Activated gamma-delta T cell treated with Interleukin-2 at 50 U/mL for 16 hours (primary cell): Measurements from ENCODE around the gene KCNK4.

Source experiments
- DNase-seq: peaks from one replicate; pipeline ENCODE4 v3.0.0-alpha.2; 2020

KCNK4 gene

DNA sequence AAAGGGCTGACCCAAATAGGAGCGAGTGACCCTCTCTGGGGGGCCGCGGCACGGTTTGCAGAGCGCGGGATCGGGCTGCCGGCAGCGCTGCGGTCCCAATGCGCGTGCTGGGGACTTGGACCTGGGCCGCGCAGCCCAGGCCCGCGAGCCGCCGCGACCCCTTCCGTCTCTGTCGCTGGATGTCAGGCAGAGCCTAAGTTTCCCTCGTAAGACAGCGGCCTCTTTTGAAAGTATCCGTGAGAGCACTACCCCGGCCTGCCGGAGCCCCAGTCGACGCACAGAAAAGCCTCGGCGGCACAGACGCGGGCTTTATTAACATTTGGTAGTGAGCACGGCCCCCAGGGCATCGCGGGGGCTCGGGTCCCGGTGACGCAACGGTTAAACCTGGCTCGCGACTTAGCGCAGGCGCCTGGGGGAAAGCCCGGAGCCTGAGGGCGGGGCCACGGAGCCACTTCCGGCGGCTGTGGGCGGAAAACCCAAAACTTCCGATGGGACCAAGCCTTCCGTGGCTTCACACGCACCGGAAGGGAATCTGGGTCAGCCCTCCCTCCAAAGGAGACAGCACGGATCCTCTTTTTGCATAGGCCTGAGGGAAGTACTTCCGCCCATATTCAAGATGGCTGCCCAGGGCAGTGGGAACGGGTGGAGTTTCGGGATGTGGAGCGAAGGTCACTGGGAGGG lies 21.4 kb upstream of the KCNK4 start:
- DNase-seq: peak; percentile 97

- DNase-seq: no peak
These were observed 15.9 kb upstream of the KCNK4 start for GRCh38 chr11:64275031-64275800.

- DNase-seq: no peak
These were observed 15.3 kb upstream of the KCNK4 start for GRCh38 chr11:64275841-64276240.

GRCh38 chr11:64276653-64277431 lies 14.3 kb upstream of the KCNK4 start:
- DNase-seq: no peak

- DNase-seq: no peak
These were observed 12.4 kb upstream of the KCNK4 start for GRCh38 chr11:64278576-64279190.

DNA sequence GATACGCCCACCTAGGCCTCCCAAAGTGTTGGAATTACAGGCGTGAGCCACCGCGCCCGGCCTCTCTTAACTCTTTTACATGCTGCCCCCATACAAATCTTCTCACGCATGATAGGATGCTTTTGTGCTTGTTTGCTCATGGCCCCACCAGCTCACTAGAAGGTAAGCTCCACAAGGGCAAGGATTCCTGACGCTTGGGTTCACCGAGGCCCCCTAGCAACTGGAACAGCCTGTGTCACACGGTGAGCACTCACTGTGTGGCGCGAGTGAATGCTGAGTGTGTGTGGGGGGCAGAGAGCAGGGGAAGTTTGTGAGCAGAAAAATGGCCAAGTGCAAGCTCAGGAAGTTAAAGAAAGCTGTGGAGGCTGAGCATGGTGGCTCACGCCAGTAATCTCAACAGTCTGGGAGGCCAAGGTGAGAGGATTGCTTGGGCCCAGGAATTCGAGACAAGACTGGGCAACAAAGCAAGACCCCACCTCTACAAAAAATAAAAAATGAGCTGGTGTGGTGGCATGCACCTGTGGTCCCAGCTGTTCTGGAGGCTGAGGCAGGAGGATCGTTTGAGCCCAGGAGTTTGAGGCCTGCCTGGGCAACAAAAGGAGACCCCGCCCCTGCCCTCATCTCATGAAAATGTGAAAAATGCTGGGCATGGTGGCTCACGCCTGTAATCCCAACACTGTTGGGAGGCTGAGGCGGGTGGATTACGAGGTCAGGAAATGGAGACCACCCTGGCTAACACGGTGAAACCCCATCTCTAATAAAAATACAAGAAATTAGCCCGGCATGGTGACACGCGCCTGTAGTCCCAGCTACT lies 8.9 kb upstream of the KCNK4 start:
- DNase-seq: no peak

- no peak for DNase-seq
These were observed 8.0 kb upstream of the KCNK4 start for GRCh38 chr11:64283092-64283491.

DNA sequence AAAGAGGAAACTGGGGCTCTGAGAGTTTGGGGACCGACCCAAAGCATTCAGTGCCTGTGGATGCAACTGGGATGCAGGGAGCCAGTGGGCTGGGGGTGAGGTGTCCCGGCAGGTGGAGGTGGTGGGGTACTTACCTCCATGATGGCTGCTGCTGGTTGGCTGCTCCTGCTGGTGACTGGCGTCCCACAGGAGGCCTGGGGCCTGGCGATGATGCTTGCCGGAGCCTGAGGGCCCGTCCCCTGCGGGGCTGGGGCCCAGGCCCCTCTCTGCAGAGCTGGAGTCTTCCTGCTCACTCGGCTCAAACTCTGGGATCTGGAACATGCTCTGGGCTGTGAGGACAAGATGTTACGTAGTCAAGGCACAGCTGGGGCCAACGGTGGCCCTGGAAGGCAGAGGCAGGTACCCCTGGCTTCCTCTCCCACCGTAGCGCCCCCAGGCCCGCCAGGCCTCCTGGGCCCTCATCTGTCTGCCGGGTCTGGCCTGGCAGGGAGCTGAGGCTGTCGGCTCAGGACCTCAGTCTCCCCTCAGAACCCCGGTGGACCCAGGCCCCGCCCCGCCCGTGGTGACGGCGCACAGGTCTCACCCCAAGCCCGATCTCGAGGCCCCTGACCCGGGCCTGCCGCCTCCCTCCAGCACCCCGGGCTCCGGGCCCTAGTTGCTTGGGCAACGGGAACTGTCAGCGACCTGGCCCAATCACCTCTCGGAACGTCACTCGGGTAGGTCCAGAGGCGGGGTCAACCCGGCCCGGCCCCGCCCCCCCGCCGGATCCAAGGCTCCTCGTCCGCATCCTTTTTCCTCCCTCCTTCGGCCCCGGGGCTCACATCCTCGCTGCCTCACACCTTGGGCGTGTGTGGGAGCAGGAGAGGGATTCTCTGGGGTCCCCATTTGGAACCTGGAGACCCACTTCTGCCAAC lies 6.8 kb upstream of the KCNK4 start, which contains the start of gene BAD:
BAD (minus strand) TSS at position 618 of the 914 bp plus-strand sequence; CDS start at position 321, 297 bp downstream.
- peak; percentile 92 for DNase-seq

GRCh38 chr11:64284962-64285884 lies 5.9 kb upstream of the KCNK4 start, which contains the start of gene GPR137:
GPR137 (plus strand) TSS chr11:64285848; CDS start chr11:64286525, 677 bp downstream.
- peak; percentile 91 for DNase-seq

DNA sequence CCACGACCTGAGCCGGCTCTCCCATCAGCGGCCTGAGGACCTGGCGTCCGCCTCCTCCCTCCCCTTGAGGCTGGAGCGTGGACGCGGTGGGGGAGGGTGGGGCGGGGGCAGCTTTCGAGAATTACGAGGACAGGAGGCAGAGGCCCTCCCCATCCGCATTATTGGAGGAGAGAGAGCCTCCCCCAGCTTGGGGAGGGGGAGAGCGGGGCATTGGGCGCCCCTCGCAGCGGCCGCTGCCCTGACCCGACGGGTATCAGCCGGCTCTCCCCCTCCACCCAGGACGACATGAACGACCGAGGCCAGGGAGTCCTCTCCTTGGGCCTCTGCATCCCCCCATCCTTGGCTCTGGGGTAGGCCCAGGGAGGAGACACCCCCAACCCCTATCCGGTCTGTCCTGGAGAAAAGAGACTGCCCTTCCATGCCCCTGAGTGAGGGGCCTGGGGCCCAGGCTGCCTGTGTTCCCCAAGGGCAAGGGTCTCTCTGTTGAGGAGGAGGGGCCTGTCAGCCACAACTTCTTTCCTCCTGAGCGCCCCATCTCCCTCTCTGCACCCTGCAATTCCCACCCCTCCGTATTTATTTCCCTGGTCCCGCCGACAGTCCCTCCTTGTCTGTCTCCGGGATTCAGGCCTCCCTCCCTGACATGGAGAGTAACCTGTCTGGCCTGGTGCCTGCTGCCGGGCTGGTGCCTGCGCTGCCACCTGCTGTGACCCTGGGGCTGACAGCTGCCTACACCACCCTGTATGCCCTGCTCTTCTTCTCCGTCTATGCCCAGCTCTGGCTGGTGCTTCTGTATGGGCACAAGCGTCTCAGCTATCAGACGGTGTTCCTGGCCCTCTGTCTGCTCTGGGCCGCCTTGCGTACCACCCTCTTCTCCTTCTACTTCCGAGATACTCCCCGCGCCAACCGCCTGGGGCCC lies 5.0 kb upstream of the KCNK4 start:
- DNase-seq: no peak

DNA sequence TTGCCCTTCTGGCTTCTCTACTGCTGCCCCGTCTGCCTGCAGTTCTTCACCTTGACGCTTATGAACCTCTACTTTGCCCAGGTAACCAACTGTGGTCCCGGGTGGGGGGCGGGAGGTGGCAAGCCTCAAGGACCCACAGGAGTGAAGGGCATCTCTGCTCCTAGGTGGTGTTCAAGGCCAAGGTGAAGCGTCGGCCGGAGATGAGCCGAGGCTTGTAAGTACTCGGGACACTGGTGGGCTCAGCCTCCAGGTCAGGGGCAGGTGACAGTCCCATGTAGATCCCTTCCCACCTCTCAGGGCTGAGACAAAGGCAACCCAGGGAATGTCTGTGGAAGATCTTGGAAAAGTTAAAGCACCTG lies 4.3 kb upstream of the KCNK4 start:
- DNase-seq: no peak

- no peak for DNase-seq
These were observed 3.3 kb upstream of the KCNK4 start for GRCh38 chr11:64287676-64288352.

GRCh38 chr11:64288353-64288750 lies 2.8 kb upstream of the KCNK4 start:
- no peak for DNase-seq

GRCh38 chr11:64289002-64289564 lies 2.0 kb upstream of the KCNK4 start:
- no peak for DNase-seq

DNA sequence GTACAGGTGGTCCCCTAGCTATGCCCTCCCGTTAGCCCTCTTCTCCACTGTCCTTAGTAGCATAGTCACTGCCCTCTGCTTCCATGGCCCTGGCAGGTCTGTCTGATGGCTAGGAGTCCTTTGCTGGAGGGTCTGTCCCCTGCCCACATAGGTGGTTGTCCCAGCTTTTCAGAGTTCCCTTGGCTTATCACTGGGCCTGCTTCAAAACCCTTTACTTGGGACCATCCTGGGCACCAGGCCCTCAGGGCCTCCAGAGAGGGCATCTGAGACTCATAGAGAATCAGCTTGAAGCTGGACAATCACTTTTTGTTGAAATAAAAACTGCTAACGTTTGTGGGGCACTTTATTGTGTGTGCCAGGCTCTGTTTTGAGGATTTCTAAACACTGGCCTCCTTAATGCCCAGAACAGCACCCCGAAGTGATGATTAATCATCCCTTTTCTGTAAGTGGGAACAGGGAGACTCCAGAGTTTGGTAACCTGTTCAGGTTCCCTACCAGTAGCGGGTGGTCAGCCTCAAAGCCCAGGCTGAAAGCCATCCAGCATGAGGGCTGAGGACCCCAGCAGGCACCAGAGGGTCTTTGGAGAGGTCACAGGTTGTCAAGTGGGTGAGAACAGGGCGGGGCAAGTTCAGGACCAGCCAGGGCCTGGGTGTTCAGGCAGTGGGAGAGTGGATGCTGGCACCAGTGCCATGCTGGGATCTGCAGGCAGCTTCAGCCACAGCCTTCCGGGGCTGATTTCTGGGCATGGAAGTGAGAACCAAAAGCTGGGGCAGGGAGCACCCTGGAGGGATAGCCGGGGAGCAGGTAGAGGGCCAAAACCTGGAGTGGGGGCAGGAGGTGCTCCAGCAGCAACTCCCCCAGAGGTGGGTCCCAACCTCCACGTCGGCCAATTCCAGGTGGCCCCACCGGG lies 495 bp upstream of the KCNK4 start:
- no peak for DNase-seq

DNA sequence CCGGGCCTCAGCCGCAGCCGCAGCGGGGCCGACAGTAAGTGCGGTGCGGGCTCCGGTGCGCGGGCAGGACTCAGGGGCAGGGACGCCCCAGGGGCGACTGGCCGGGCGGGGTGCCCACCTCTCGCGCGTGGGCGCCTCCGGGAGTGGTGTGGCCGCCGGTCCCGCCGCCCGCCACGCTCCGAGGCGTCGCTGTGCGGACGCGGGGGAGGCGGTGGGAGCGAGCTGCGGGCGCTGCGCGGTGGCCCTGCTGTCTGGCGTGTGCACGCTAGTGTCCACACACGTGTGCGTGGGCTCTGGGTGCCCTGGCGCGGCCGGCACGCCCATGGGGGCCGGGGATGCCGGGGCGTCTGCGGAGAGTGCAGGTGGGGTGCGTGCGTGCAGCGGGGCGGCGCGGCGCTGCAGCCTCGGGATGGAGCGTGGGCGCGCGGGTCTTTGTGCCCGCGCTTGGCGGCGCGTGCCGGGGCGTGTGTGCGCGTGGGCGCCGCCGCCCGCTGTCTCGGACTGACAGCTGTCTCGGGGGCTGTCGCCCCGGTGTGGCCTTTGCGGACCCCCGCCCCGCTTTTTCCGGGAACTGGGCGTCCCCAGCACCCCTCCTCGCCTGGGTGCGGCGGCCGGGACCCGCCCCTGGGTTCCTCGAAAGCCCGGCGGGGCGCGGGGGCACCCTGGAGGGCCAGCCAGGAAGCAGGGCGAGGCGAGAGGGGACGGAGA lies 804 bp downstream of the KCNK4 start:
- DNase-seq: no peak
